H1 (cell line): ENCODE measurements around the gene CLDN24. TPM values are rescaled to one million over a fixed set of nuclear protein-coding genes. Genes with fewer than 3 reads are reported as not detected.

ENCODE experiments used
- CEBPB ChIP-seq: IDR thresholded peaks from 2 replicates; pipeline ENCODE4 v1.6.1; 2012; ENCODE audit warnings: low read depth, low read length
- TEAD4 ChIP-seq: IDR thresholded peaks from 2 replicates; pipeline ENCODE4 v1.6.1; 2012; ENCODE audit warnings: low read depth, low read length, inconsistent platforms, mixed read lengths
- polyA plus RNA-seq, 7 experiments: library from polyadenylated mRNA; depleted of rRNA in 3 of 7; stranded (reverse) in 5 of 7; unstranded in 2 of 7; fragments of >200 nt in 5 of 7; fragments of 200-250 nt in 2 of 7; gene quantifications; 1 replicate in 5 of 7; 2 replicates in 1 of 7; 4 replicates in 1 of 7; pipeline versions ENCODE4 v1.2.1 to v1.2.3, GENCODE V29; 2011 to 2013; ENCODE audit warnings: missing spikeins in 2 of 7, mixed read lengths in 2 of 7
- total RNA-seq: library from RNA; stranded (reverse); fragmentation: NEBNext Ultra II Directional; extraction: Animal tissue kit (Norgen Biotek cat#: 25700); gene quantifications from 2 replicates; pipeline ENCODE4 v1.2.1, GENCODE V29; 2021

Gene CLDN24
- total and polyA plus RNA-seq, 2 of the 8 experiments (the other 6 are each of a cell fraction or from before 2014, with no cell fraction given), result not detected

DNA sequence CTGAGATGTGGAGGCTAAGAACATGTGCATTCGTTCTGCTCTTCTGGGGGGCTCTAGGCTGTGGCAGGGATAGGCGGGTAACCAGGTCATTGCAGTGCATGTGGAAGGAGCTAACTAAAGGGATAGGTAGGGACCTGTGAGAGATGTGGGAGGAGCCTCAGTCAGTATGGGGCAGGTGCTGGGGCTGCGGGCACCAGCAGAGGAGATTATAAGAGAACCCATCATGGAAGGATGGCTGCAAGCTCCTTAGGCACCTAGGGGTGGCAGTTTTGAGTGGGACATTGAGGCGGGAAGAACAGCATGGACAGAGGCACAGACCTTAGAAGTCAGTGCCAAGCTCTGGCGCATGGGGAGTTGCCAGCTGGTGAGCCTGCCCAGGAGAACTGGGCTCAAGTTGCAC lies 9.4 kb downstream of the CLDN24 start (continued):
- no peak for TF ChIP-seq CEBPB
- no peak for TF ChIP-seq TEAD4
